ENCODE measurements around the gene LEKR1. TPM values are rescaled to one million over a fixed set of nuclear protein-coding genes. Genes with fewer than 3 reads are reported as not detected.

The LEKR1 gene
- total and polyA plus RNA-seq, 2 donors (not counting 3 experiments of a cell fraction or from before 2014, with no cell fraction given): 0.07 to 0.64 TPM

GRCh38 chr3:156831006-156831405 lies 4.9 kb downstream of the LEKR1 start:
- BruUV-seq (replicated peaks): no TSS peak
- POLR2A ChIA-PET: no interaction called here

More at GRCh38 chr3:156831006-156831405, 4.9 kb downstream of the LEKR1 start:
- Histone ChIP-seq H3K9me1 (replicated peaks; ENCODE audit: control insufficient read depth, extremely low read depth, insufficient read depth, low read length) (no peaks in the 10 kb centered on the region), H3K4me1 (ENCODE audit: control insufficient read depth, extremely low read depth, insufficient read depth, low read length) (peaks cover 12% of the 10 kb centered on the region), H3K4me2 (ENCODE audit: insufficient read depth, low read length) (no peak overlapping the region), H3K27me3 (ENCODE audit: control insufficient read depth in 2 of 2, insufficient read depth in 2 of 2, low read length in 2 of 2) (no peaks in the 10 kb centered on the region), H2AFZ (ENCODE audit: low read depth, low read length) (no peak overlapping the region), H4K20me1 (replicated peaks; ENCODE audit: control insufficient read depth, extremely low read depth, insufficient read depth, low read length) (no peaks in the 10 kb centered on the region), H3K4me3 (replicated peaks in 1 of 3; ENCODE audit: insufficient read depth in 1 of 3, low read depth in 1 of 3, low read length in 3 of 3) (no peak overlapping the region), H3K27ac (ENCODE audit: insufficient read depth, low read depth, low read length) (no peak overlapping the region), H3K36me3 (ENCODE audit: control insufficient read depth in 2 of 2, extremely low read depth in 1 of 2, insufficient read depth in 2 of 2, low read length in 2 of 2) (no peaks in the 10 kb centered on the region), H3K9ac (replicated peaks; ENCODE audit: extremely low read depth, insufficient read depth, low read length) (no peak overlapping the region), H3K9me3 (replicated peaks; ENCODE audit: control insufficient read depth, insufficient read depth, low read length) (no peaks in the 10 kb centered on the region), H3K79me2 (ENCODE audit: control insufficient read depth, insufficient read depth, low read length) (no peaks in the 10 kb centered on the region)
- FAIRE-seq (no peak), DNase-seq (ENCODE audit: low read depth, low spot score) (no peak)
- CTCF ChIA-PET: no interaction called here
- intact Hi-C loops (cut with micrococcal nuclease): no loop called here
- dilution Hi-C loops (cut with MboI; ENCODE audit: extremely low pct_ligation_motif_present, low sequenced_read_pairs): no loop called here
- TF ChIP-seq MAX (IDR thresholded peaks at IDR 0.05; ENCODE audit: insufficient read depth, insufficient read length): no peak
- no peak for TF ChIP-seq EZH2 (IDR thresholded peaks at IDR 0.05; ENCODE audit: borderline replicate concordance, low read depth, low read length, severe bottlenecking)
- no peak for TF ChIP-seq POLR2AphosphoS5 (IDR thresholded peaks at IDR 0.05; ENCODE audit: insufficient read depth, low read depth, low read length)
- TF ChIP-seq POLR2A (IDR thresholded peaks at IDR 0.05; ENCODE audit: low read depth, low read length): no peak
- no peak for TF ChIP-seq JUN (IDR thresholded peaks at IDR 0.05; ENCODE audit: borderline replicate concordance, insufficient read depth, insufficient read length, low read depth)
- TF ChIP-seq GATA2 (IDR thresholded peaks at IDR 0.05; ENCODE audit: insufficient read depth, insufficient read length, low read depth, low read length): no peak
- TF ChIP-seq CTCF (IDR thresholded peaks at IDR 0.05; ENCODE audit: extremely low read depth in 1 of 2, insufficient read depth in 1 of 2, low read depth in 1 of 2, low read length in 2 of 2): no peak
- no peak for TF ChIP-seq FOS (IDR thresholded peaks at IDR 0.05; ENCODE audit: borderline replicate concordance, insufficient read depth, low read length)
- no peak for TF ChIP-seq MYC (IDR thresholded peaks at IDR 0.05; ENCODE audit: low read depth, low read length)

Data from endothelial cell of umbilical vein (primary cell).